SK-N-SH (cell line): Measurements from ENCODE around the gene TRAF5. TPM values are rescaled to one million over a fixed set of nuclear protein-coding genes. Genes with fewer than 3 reads are reported as not detected.

Source experiments
- CTCF ChIA-PET: fragments of 300-600, 350-600 bp; formaldehyde crosslinking; extraction: SDS; loops from one replicate; lab custom pipeline; 2021; lab: Yijun Ruan, JAX
- POLR2A ChIA-PET: fragments of 350-600 bp; sonication (Branson Sonifier 250); formaldehyde crosslinking; extraction: SDS; loops from one replicate; lab custom pipeline; 2020; ENCODE audit warnings: antibody characterized with exemption, inconsistent platforms; lab: Yijun Ruan, JAX
- DNase-seq: peaks from one replicate; pipeline ENCODE4 v3.0.0; 2012
- H2AFZ ChIP-seq: fragments of 200-600 bp; sonication (generic); 2 replicates; pipeline ENCODE4 v1.8.1; 2016; ENCODE audit warnings: antibody characterized with exemption, mild to moderate bottlenecking, low read depth
- H3F3A ChIP-seq: fragments of 200-600 bp; sonication (generic); replicated peaks from 2 replicates; pipeline ENCODE3; 2016; ENCODE audit warnings: antibody characterized with exemption, mild to moderate bottlenecking; ENCODE audit not compliant: insufficient read depth
- H3K27ac ChIP-seq, 2 experiments: fragments of 200-500 bp in 1 of 2; fragments of 200-600 bp in 1 of 2; sonication (Bioruptor generic) in 1 of 2; sonication (generic), shearing (Covaris generic) in 1 of 2; 2 replicates each; pipeline versions ENCODE4 v1.5.1 to v1.6.1; 2014 to 2016; ENCODE audit warnings: low read depth in 2 of 2, inconsistent platforms in 1 of 2, low read length in 1 of 2, mild to moderate bottlenecking in 1 of 2, mixed read lengths in 1 of 2
- H3K27me3 ChIP-seq: fragments of 200-600 bp; sonication (generic), shearing (Covaris generic); 2 replicates; pipeline ENCODE4 v1.6.1; 2016; ENCODE audit warnings: mixed run types; ENCODE audit not compliant: insufficient read depth
- H3K36me3 ChIP-seq, 2 experiments: fragments of 200-500 bp in 1 of 2; fragments of 200-600 bp in 1 of 2; sonication (Bioruptor generic) in 1 of 2; sonication (generic) in 1 of 2; replicated peaks in 1 of 2; 2 replicates each; pipeline versions ENCODE3 to v1.5.1; 2014 to 2016; ENCODE audit warnings: low read length in 1 of 2, mild to moderate bottlenecking in 1 of 2; ENCODE audit not compliant: insufficient read depth in 2 of 2, control insufficient read depth in 1 of 2
- H3K4me1 ChIP-seq, 2 experiments: fragments of 200-500 bp in 1 of 2; fragments of 200-600 bp in 1 of 2; sonication (Bioruptor generic) in 1 of 2; sonication (generic), shearing (Covaris generic) in 1 of 2; 2 replicates each; pipeline versions ENCODE4 v1.5.1 to v1.6.1; 2014 to 2016; ENCODE audit warnings: low read depth in 1 of 2, low read length in 1 of 2, mixed run types in 1 of 2; ENCODE audit not compliant: insufficient read depth in 2 of 2, control insufficient read depth in 1 of 2
- H3K4me2 ChIP-seq: fragments of 200-600 bp; sonication (generic), shearing (Covaris generic); 2 replicates; pipeline ENCODE4 v1.6.1; 2017; ENCODE audit warnings: mixed run types
- H3K4me3 ChIP-seq, 2 experiments: fragments of 200-500 bp in 1 of 2; fragments of 200-600 bp in 1 of 2; sonication (Bioruptor generic) in 1 of 2; sonication (generic), shearing (Covaris generic) in 1 of 2; 2 replicates each; pipeline versions ENCODE4 v1.5.1 to v1.8.1; 2014 to 2016; ENCODE audit warnings: low read depth in 2 of 2, inconsistent platforms in 1 of 2, low read length in 1 of 2, mild to moderate bottlenecking in 1 of 2, mixed read lengths in 1 of 2, moderate library complexity in 1 of 2
- H3K79me2 ChIP-seq: fragments of 200-600 bp; sonication (generic); 2 replicates; pipeline ENCODE4 v1.8.1; 2017; ENCODE audit warnings: mild to moderate bottlenecking; ENCODE audit not compliant: insufficient read depth
- H3K9ac ChIP-seq: fragments of 200-600 bp; sonication (generic); 2 replicates; pipeline ENCODE4 v1.6.1; 2017; ENCODE audit warnings: mixed run types
- H3K9me2 ChIP-seq: fragments of 200-600 bp; sonication (generic); 2 replicates; pipeline ENCODE4 v1.6.1; 2017; ENCODE audit warnings: mixed run types
- H3K9me3 ChIP-seq: fragments of 200-600 bp; sonication (generic); 2 replicates; pipeline ENCODE4 v1.6.1; 2017; ENCODE audit warnings: mixed run types, mild to moderate bottlenecking, moderate library complexity
- H4K20me1 ChIP-seq: fragments of 200-600 bp; sonication (generic); 2 replicates; pipeline ENCODE4 v1.6.1; 2017; ENCODE audit warnings: mild to moderate bottlenecking, mixed run types; ENCODE audit not compliant: insufficient read depth
- CHD2 ChIP-seq: fragments of 150-350 bp; IDR thresholded peaks from 2 replicates; pipeline ENCODE4 v1.6.1; 2018; ENCODE audit warnings: low read length; ENCODE audit not compliant: partially characterized antibody
- CTCF ChIP-seq: fragments of 200-600 bp; sonication (generic); IDR thresholded peaks from 2 replicates; pipeline ENCODE4 v1.6.1; 2017; ENCODE audit warnings: antibody characterized with exemption, mild to moderate bottlenecking, moderate library complexity
- EP300 ChIP-seq, 2 experiments: IDR thresholded peaks; 2 replicates each; pipeline versions ENCODE4 v1.4.0 to v1.6.1; 2012; ENCODE audit warnings: borderline replicate concordance in 1 of 2, low read depth in 1 of 2, low read length in 1 of 2
- FOXJ3 ChIP-seq: sonication (generic); formaldehyde crosslinking; IDR thresholded peaks from 2 replicates; pipeline ENCODE4 v1.5.1; 2020; ENCODE audit warnings: mild to moderate bottlenecking, missing genetic modification reagents
- FOXM1 ChIP-seq: IDR thresholded peaks from 2 replicates; pipeline ENCODE4 v1.4.0; 2012; ENCODE audit warnings: low read depth, mild to moderate bottlenecking
- GABPA ChIP-seq: IDR thresholded peaks from 2 replicates; pipeline ENCODE4 v1.4.0; 2012; ENCODE audit warnings: low read depth, mild to moderate bottlenecking
- IRF3 ChIP-seq: fragments of 150-350 bp; IDR thresholded peaks from 2 replicates; pipeline ENCODE4 v1.6.1; 2016; ENCODE audit warnings: mild to moderate bottlenecking, low read depth, low read length
- JUND ChIP-seq: IDR thresholded peaks from 2 replicates; pipeline ENCODE4 v1.4.0; 2012
- MEF2A ChIP-seq: IDR thresholded peaks from 2 replicates; pipeline ENCODE4 v1.4.0; 2012; ENCODE audit warnings: low read depth, borderline replicate concordance
- MXI1 ChIP-seq: IDR thresholded peaks from 2 replicates; pipeline ENCODE4 v1.6.1; 2012; ENCODE audit warnings: mild to moderate bottlenecking, low read depth, low read length, improper control_type of control experiment
- RAD21 ChIP-seq: IDR thresholded peaks from 2 replicates; pipeline ENCODE4 v1.6.1; 2012; ENCODE audit warnings: mild to moderate bottlenecking, low read length
- REST ChIP-seq: IDR thresholded peaks from 2 replicates; pipeline ENCODE4 v1.6.1; 2012; ENCODE audit warnings: mild to moderate bottlenecking, low read depth, low read length, moderate library complexity
- SMC3 ChIP-seq: IDR thresholded peaks from 2 replicates; pipeline ENCODE4 v1.6.1; 2012; ENCODE audit warnings: low read depth, low read length, improper control_type of control experiment
- TCF12 ChIP-seq: IDR thresholded peaks from 2 replicates; pipeline ENCODE4 v1.4.0; 2012
- YY1 ChIP-seq: IDR thresholded peaks from 2 replicates; pipeline ENCODE4 v1.4.0; 2012; ENCODE audit warnings: low read depth, mild to moderate bottlenecking
- ZBTB33 ChIP-seq: IDR thresholded peaks from 2 replicates; pipeline ENCODE4 v1.4.0; 2012; ENCODE audit warnings: low read depth, borderline replicate concordance
- WGBS: methylation state at CpG from one replicate; pipeline ENCODE4 v1.1.6; 2017; ENCODE audit warnings: low lambda C conversion rate; 5-methylcytosine and 5-hydroxymethylcytosine counted together
- polyA plus RNA-seq, 3 experiments: library from polyadenylated mRNA; depleted of rRNA; stranded (reverse); fragments of >200 nt; gene quantifications; 2 replicates each; pipeline ENCODE4 v1.2.3, GENCODE V29; 2012
- TF ChIP-seq, protein P1 (sequence below): IDR thresholded peaks from 2 replicates; pipeline ENCODE4 v1.4.0; 2012; ENCODE audit warnings: low read depth
- TF ChIP-seq, protein P2 (sequence below): fragments of 150-350 bp; IDR thresholded peaks from 2 replicates; pipeline ENCODE4 v1.6.1; 2017; ENCODE audit warnings: antibody characterized with exemption, low read length, low read depth, borderline replicate concordance

TRAF5 gene
- polyA plus RNA-seq, 1 of the 3 experiments (the other 2 are of a cell fraction), result 7.6 TPM

DNA sequence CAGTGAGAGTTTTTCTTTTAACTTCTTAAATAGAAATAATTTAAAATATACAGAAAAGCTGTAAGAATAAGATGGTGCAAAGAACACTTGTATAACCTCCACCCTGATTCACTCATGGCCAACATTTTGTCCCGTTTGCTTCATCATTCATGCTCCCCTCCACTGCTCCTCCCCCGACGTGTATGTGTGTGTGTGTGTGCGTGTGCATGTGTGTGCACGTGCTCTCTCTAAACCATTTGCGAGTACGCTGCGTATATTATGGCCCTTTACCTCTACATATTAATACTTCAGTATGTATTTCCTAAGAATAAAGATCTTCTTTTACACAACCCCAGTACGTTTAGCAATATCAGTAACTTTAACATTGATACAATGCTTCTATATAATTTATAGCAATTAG lies 43.0 kb downstream of the TRAF5 start:
- Histone ChIP-seq H3K36me3 (peaks cover 5 to 12% of the 10 kb centered on the region in 2 experiments), H3K4me1 (peaks cover 0 to 6% of the 10 kb centered on the region in 2 experiments; a peak in 1 of 4 replicates), H3K9me3 (no peaks in the 10 kb centered on the region), H3K4me2 (no peak overlapping the region), H4K20me1 (no peaks in the 10 kb centered on the region), H3K9ac (no peak overlapping the region), H3K79me2 (no peaks in the 10 kb centered on the region), H3F3A (no peaks in the 10 kb centered on the region), H2AFZ (no peak overlapping the region), H3K4me3 (no peak overlapping the region), H3K9me2 (no peaks in the 10 kb centered on the region), H3K27ac (no peak overlapping the region), H3K27me3 (no peaks in the 10 kb centered on the region)
- no peak for TF ChIP-seq TCF12
- TF ChIP-seq, protein P1, sequence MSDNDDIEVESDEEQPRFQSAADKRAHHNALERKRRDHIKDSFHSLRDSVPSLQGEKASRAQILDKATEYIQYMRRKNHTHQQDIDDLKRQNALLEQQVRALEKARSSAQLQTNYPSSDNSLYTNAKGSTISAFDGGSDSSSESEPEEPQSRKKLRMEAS, result no peak
- POLR2A ChIA-PET, result no interaction called here
- 91% methylated on average over 9 of the region's 9 CpGs for WGBS
- CTCF ChIA-PET, result interaction anchor here (1.0 to 1.5 kb wide), 2 partner anchors 37 to 46 kb away, joined by 3 to 7 read pairs; no protein-coding TSS in a partner anchor
- no peak for DNase-seq

GRCh38 chr1:211370669-211371068 lies 44.0 kb downstream of the TRAF5 start:
- peaks cover 5 to 15% of the 10 kb centered on the region in 2 experiments for H3K36me3 ChIP-seq
- no peaks in the 10 kb centered on the region for H4K20me1 ChIP-seq
- H3K27ac ChIP-seq, result no peak overlapping the region
- no peaks in the 10 kb centered on the region for H3K9me2 ChIP-seq
- no peak overlapping the region for H3K4me3 ChIP-seq
- peaks cover 0 to 6% of the 10 kb centered on the region in 2 experiments; a peak in 1 of 4 replicates for H3K4me1 ChIP-seq
- ChIA-PET CTCF (no interaction called here), POLR2A (no interaction called here)
- no peak overlapping the region for H3K4me2 ChIP-seq
- H3K9ac ChIP-seq, result no peak overlapping the region
- H3K27me3 ChIP-seq, result no peaks in the 10 kb centered on the region
- no peaks in the 10 kb centered on the region for H3K9me3 ChIP-seq
- no peaks in the 10 kb centered on the region for H3K79me2 ChIP-seq
- 95% methylated on average over 2 of the region's 2 CpGs for WGBS
- no peak overlapping the region for H2AFZ ChIP-seq
- no peak for DNase-seq
- H3F3A ChIP-seq, result no peaks in the 10 kb centered on the region
- TF ChIP-seq FOXJ3 (no peak), CHD2 (no peak), EP300 (IDR thresholded peaks at IDR 0.05; ENCODE audit: borderline replicate concordance in 1 of 2, low read depth in 1 of 2, low read length in 1 of 2) (no peak), FOXM1 (no peak), REST (no peak), YY1 (no peak), SMC3 (no peak), JUND (no peak), GABPA (no peak), CTCF (no peak), IRF3 (no peak), MXI1 (no peak), RAD21 (no peak), MEF2A (no peak), ZBTB33 (no peak)
- TF ChIP-seq, protein P1, result no peak
- TF ChIP-seq, protein P2, sequence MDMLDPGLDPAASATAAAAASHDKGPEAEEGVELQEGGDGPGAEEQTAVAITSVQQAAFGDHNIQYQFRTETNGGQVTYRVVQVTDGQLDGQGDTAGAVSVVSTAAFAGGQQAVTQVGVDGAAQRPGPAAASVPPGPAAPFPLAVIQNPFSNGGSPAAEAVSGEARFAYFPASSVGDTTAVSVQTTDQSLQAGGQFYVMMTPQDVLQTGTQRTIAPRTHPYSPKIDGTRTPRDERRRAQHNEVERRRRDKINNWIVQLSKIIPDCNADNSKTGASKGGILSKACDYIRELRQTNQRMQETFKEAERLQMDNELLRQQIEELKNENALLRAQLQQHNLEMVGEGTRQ, result no peak
